Raji (cell line): ENCODE measurements around the gene TPD52L2.

Experiments
- POLR2A ChIP-seq: IDR thresholded peaks from 2 replicates; pipeline ENCODE4 v1.6.1; 2011; ENCODE audit warnings: low read depth, low read length, control low read depth; ENCODE audit not compliant: insufficient read depth

Gene TPD52L2

GRCh38 chr20:63895202-63895951, 30.3 kb downstream of the TPD52L2 start:
- TF ChIP-seq POLR2A: no peak

- TF ChIP-seq POLR2A: no peak
Measured at GRCh38 chr20:63895952-63896263, 30.8 kb downstream of the TPD52L2 start.

DNA sequence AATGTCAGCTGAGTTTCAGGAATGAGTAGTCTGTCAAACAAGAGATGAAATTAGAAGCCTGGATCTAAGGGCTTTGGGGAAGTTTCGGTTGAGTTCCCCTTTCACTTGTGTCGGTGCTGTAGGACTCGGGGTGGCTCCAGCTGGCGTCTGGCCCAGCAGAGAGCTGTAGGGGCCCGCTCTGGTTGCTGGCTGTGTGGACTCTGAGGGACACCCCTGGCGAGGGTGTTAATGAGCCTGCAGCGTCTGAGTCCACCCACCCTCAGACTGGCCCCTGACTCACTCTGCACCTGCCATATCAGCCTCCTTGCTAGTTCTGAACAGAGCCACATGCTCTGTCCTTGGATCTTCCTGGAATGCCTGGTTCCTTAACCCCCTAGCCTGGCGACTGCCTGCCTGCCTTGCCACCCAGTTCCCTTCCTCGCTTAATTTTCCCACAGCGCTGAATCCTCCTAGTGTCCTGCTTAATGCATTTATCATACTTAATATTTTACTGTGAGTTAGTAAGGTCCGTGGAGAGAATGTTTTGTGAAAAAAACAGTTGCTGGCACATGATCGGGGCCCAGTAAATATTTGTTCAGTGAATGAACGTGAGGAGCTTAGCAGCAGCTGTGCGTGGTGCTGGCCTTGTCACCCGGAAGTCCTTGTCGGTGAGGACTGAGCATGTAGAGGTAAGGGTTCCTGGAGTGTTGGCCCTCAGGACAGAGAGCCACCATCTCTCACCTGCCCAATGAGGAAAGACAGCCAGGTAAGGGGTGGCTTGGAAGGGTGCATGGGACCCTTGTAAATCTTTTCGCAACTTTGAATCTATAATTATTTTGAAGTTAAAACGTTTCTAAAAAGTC, 31.4 kb downstream of the TPD52L2 start:
- no peak for TF ChIP-seq POLR2A

- TF ChIP-seq POLR2A: no peak
Measured at GRCh38 chr20:63897978-63898561, 33.0 kb downstream of the TPD52L2 start.

DNA sequence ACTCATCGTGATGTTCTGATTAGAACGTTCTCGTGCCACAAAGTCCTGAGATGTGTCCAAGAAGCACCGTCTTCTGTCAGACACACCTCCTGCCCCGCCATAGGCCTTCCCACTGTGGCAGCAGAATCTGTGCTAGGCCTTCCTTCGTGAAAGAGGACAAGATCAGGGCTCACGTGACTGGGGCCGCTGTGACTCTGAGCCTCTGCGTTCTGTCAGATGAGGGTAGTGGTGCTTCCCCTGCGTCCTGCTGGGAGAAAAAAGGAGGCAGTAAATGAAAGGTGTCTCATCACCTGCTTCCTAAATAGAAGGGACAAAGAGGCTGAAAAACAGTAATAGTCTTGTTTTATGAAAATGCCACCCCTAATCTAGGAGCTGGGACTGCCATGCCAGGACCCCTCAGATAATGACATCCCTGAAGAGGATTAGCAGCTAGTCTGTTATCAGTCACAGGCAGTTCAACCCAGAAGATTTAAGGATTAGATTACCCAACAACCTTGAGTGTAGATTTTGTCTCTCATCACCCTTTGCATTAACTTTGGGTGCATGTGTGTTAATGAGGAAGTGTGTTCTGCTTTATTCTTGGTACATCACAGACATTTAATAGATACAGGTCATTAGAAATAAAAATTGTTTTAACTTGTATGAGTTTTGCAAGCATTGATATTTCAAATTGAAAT, 34.0 kb downstream of the TPD52L2 start:
- TF ChIP-seq POLR2A: no peak

DNA sequence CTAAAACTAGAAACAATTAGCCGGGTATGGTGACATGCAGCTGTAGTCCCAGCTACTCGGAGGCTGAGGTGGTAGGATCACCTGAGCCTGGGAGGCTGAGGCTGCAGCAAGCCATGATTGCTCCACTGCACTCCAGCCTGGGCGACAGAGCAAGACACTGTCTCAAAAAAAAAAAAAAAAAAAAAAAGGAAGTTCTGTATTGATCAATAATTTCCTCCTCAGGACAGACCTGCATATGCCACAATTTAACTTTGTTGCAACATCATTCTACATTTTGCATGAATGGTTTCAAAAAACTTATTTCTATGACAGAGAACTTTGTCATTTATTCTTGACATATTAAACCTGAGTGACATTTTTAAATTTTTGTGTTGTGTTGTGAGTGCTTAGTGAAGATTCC, 35.3 kb downstream of the TPD52L2 start:
- no peak for TF ChIP-seq POLR2A

- no peak for TF ChIP-seq POLR2A
Measured at GRCh38 chr20:63903796-63904561, 38.9 kb downstream of the TPD52L2 start.

GRCh38 chr20:63908008-63908682, 43.1 kb downstream of the TPD52L2 start:
- TF ChIP-seq POLR2A: no peak

DNA sequence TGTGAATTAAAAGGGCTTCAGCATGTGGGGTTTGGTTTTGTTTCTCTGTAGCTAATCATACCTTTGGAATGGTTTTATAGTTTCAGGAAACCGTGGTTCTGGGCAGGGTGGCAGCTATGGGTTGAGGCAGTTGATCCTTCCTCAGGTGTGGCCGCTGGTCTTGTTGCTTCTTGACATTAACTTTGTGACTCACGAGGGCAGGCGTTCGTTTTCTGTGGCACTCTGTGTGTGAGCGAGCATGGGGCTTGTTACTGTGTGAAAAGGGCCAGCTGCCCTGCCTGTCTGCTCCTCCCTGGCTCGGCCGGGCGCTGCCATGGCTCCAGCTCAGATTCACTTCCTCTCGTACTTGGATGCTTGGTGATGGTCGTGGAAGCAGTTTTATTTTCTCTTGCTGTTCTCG, 46.1 kb downstream of the TPD52L2 start:
- TF ChIP-seq POLR2A: no peak

DNA sequence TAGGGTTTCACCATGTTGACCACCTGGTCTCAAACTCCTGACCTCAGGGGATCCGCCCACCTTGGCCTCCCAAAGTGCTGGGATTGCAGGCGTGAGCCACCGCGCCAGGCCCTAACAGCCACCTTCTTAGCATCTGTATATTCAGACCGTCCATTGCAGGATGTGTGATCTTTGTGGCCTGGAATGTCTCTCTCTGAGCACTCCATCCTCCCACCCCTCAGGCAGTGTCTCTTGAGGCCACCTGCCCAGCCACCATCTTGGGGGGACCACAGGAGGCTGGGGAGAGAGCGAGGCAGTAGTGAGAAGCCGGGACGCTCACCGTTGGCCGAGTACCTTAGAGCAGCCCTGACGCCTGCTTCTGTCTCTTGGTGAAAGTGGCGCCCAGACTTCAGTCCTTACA, 48.7 kb downstream of the TPD52L2 start:
- no peak for TF ChIP-seq POLR2A

- no peak for TF ChIP-seq POLR2A
Measured at GRCh38 chr20:63915471-63915870, 50.4 kb downstream of the TPD52L2 start.

DNA sequence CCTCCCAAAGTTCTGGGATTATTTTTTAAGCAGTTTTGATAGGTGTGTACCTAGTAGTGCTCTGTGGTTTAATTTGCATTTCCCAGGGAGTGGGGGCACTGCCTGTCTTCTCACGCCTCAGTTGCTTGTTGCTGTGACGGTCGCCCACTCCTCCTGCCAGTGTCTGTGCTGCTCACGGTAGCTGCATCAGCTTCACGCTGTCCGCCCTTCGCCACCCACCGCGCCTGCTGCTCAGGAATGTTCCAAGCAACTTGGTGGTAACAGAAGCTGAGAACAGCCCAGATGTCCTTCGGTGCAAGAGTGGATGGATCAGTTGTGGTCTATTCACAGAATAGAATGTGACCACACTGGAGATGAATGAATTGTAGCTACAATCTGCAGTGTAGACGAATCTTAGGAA, 52.7 kb downstream of the TPD52L2 start:
- no peak for TF ChIP-seq POLR2A

GRCh38 chr20:63919130-63919529, 54.1 kb downstream of the TPD52L2 start:
- TF ChIP-seq POLR2A: no peak

GRCh38 chr20:63920226-63920625, 55.2 kb downstream of the TPD52L2 start:
- no peak for TF ChIP-seq POLR2A
